Retinal pigment epithelial cell (primary cell): ENCODE measurements around the gene CCDC33.

ENCODE experiments used
- DNase-seq: peaks from one replicate; pipeline ENCODE4 v3.0.0-alpha.2; 2010; ENCODE audit warnings: low read depth
- H3K4me3 ChIP-seq: 2 replicates; pipeline ENCODE4 v1.5.1; 2011; ENCODE audit warnings: mild to moderate bottlenecking, low read length, control low read depth, moderate library complexity
- CTCF ChIP-seq: conservative IDR thresholded peaks from 2 replicates; pipeline ENCODE4 v1.5.1; 2011; ENCODE audit warnings: low read depth, low read length, control low read depth, inconsistent platforms

CCDC33 gene

GRCh38 chr15:74196175-74196574 lies 40.0 kb upstream of the CCDC33 start:
- no peak for TF ChIP-seq CTCF
- DNase-seq, result peak; percentile 77
- no peak overlapping the region for H3K4me3 ChIP-seq

GRCh38 chr15:74197176-74197965 lies 38.8 kb upstream of the CCDC33 start:
- no peak overlapping the region for H3K4me3 ChIP-seq
- TF ChIP-seq CTCF, result no peak
- no peak for DNase-seq

- TF ChIP-seq CTCF, result no peak
- no peak for DNase-seq
- no peak overlapping the region for H3K4me3 ChIP-seq
Observed at GRCh38 chr15:74199297-74199652, 36.9 kb upstream of the CCDC33 start.

GRCh38 chr15:74200412-74200815 lies 35.7 kb upstream of the CCDC33 start:
- DNase-seq, result no peak
- no peak for TF ChIP-seq CTCF
- H3K4me3 ChIP-seq, result no peak overlapping the region

GRCh38 chr15:74200871-74201419 lies 35.2 kb upstream of the CCDC33 start:
- H3K4me3 ChIP-seq, result peak overlapping the region; percentile 34
- TF ChIP-seq CTCF, result no peak
- DNase-seq, result no peak

GRCh38 chr15:74201710-74202420 lies 34.3 kb upstream of the CCDC33 start:
- TF ChIP-seq CTCF, result no peak
- no peak for DNase-seq
- peak overlapping the region; percentile 34 for H3K4me3 ChIP-seq
